HUDEP-2 (cell line): Measurements from ENCODE around the gene PARM1.

Experiments used
- DNase-seq, 76 experiments: peaks; one replicate each; lab custom pipeline; 2025; ENCODE audit not compliant: unreplicated experiment in 76 of 76; lab: John Stamatoyannopoulos, UW

The PARM1 gene

GRCh38 chr4:75058486-75058885 is 125.6 kb downstream of the PARM1 start:
- no peak for DNase-seq

- DNase-seq = no peak
Observed at GRCh38 chr4:75063433-75063832, 130.5 kb downstream of the PARM1 start.

GRCh38 chr4:75065909-75066308 is 133.0 kb downstream of the PARM1 start:
- no peak for DNase-seq

- no peak for DNase-seq
Observed at GRCh38 chr4:75069493-75070074, 136.7 kb downstream of the PARM1 start.

GRCh38 chr4:75071317-75071716 is 138.4 kb downstream of the PARM1 start:
- DNase-seq = no peak

GRCh38 chr4:75080888-75081287 is 148.0 kb downstream of the PARM1 start:
- DNase-seq = no peak

- peak in 3 of 76 experiments; percentile 2 to 65 (median 32) for DNase-seq
Observed at GRCh38 chr4:75081561-75081960, 148.6 kb downstream of the PARM1 start.

- no peak for DNase-seq
Observed at GRCh38 chr4:75087416-75087815, 154.5 kb downstream of the PARM1 start.

- DNase-seq = no peak
Observed at GRCh38 chr4:75087865-75088264, 154.9 kb downstream of the PARM1 start.

GRCh38 chr4:75089206-75089605 is 156.3 kb downstream of the PARM1 start:
- DNase-seq = no peak

- no peak for DNase-seq
Observed at GRCh38 chr4:75099321-75099720, 166.4 kb downstream of the PARM1 start.
